GM12878 (cell line): Measurements from ENCODE around the gene NUDT9.

Experiments used
- EZH2 ChIP-seq: IDR thresholded peaks from 2 replicates; pipeline ENCODE4 v1.6.1; 2012; ENCODE audit warnings: low read depth, mild to moderate bottlenecking, control low read depth, inconsistent platforms, low read length, borderline replicate concordance; ENCODE audit not compliant: control insufficient read depth
- POLR2A ChIP-seq: IDR thresholded peaks from 2 replicates; pipeline ENCODE4 v1.6.1; 2011; ENCODE audit warnings: low read depth, mild to moderate bottlenecking, low read length
- POLR2AphosphoS2 ChIP-seq: IDR thresholded peaks from 2 replicates; pipeline ENCODE4 v1.6.1; 2011; ENCODE audit warnings: low read depth, mild to moderate bottlenecking, low read length, improper control_type of control experiment, moderate library complexity
- POLR2AphosphoS5 ChIP-seq: IDR thresholded peaks from 2 replicates; pipeline ENCODE4 v1.6.1; 2011; ENCODE audit warnings: mild to moderate bottlenecking, low read length, inconsistent platforms
- RBBP5 ChIP-seq: fragments of 200-600 bp; sonication (generic); conservative IDR thresholded peaks from 2 replicates; pipeline ENCODE4 v1.6.1; 2016
- RCOR1 ChIP-seq: conservative IDR thresholded peaks from 2 replicates; pipeline ENCODE4 v1.6.1; 2012; ENCODE audit warnings: low read depth, low read length, improper control_type of control experiment
- RUNX3 ChIP-seq: IDR thresholded peaks from 2 replicates; pipeline ENCODE4 v1.6.1; 2012; ENCODE audit warnings: low read length, inconsistent platforms
- TF ChIP-seq, protein P1 (sequence below), 3 experiments: IDR thresholded peaks in 2 of 3; conservative IDR thresholded peaks in 1 of 3; 2 replicates each; pipeline ENCODE4 v1.5.1; 2011; ENCODE audit warnings: low read depth in 3 of 3, low read length in 3 of 3, mild to moderate bottlenecking in 3 of 3, control low read depth in 2 of 3, moderate library complexity in 2 of 3, inconsistent platforms in 1 of 3, mixed read lengths in 1 of 3; ENCODE audit not compliant: control insufficient read depth in 2 of 3, insufficient read depth in 1 of 3; ENCODE audit errors: extremely low read depth in 1 of 3
- TF ChIP-seq, protein P2 (sequence below): IDR thresholded peaks from 2 replicates; pipeline ENCODE4 v1.6.1; 2012; ENCODE audit warnings: low read depth, low read length, improper control_type of control experiment

DNA sequence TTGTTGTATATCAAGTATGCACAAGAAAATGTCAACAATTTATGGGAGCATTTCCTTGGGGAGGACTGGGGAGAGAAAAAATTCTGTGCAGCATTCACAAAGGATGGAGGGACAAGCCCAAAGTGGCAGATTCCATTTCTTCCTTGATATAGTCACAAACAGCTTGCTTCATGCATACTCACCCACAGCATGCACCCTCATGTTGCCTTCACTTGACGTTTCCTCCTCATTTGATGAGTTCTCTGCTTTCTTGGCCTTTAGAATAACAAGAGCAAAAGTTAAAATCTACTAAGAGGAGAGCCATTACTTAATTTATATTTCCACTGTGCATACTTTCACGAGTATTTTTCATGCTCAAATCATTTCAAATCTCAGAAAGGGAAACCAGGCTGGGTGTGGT, 69.1 kb downstream of the NUDT9 start:
- TF ChIP-seq, protein P1, sequence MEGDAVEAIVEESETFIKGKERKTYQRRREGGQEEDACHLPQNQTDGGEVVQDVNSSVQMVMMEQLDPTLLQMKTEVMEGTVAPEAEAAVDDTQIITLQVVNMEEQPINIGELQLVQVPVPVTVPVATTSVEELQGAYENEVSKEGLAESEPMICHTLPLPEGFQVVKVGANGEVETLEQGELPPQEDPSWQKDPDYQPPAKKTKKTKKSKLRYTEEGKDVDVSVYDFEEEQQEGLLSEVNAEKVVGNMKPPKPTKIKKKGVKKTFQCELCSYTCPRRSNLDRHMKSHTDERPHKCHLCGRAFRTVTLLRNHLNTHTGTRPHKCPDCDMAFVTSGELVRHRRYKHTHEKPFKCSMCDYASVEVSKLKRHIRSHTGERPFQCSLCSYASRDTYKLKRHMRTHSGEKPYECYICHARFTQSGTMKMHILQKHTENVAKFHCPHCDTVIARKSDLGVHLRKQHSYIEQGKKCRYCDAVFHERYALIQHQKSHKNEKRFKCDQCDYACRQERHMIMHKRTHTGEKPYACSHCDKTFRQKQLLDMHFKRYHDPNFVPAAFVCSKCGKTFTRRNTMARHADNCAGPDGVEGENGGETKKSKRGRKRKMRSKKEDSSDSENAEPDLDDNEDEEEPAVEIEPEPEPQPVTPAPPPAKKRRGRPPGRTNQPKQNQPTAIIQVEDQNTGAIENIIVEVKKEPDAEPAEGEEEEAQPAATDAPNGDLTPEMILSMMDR (IDR thresholded peaks at IDR 0.05 in 2 of 3, conservative IDR thresholded peaks at IDR 0.05 in 1 of 3; ENCODE audit: control insufficient read depth in 2 of 3, extremely low read depth in 1 of 3, insufficient read depth in 1 of 3, low read depth in 3 of 3, low read length in 3 of 3): no peak
- TF ChIP-seq RCOR1 (no peak), RBBP5 (no peak), RUNX3 (no peak), POLR2AphosphoS2 (no peak), POLR2AphosphoS5 (no peak), EZH2 (no peak), POLR2A (no peak)
- TF ChIP-seq, protein P2, sequence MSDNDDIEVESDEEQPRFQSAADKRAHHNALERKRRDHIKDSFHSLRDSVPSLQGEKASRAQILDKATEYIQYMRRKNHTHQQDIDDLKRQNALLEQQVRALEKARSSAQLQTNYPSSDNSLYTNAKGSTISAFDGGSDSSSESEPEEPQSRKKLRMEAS: no peak
